Measurements from ENCODE around the gene MTA1.

DNA sequence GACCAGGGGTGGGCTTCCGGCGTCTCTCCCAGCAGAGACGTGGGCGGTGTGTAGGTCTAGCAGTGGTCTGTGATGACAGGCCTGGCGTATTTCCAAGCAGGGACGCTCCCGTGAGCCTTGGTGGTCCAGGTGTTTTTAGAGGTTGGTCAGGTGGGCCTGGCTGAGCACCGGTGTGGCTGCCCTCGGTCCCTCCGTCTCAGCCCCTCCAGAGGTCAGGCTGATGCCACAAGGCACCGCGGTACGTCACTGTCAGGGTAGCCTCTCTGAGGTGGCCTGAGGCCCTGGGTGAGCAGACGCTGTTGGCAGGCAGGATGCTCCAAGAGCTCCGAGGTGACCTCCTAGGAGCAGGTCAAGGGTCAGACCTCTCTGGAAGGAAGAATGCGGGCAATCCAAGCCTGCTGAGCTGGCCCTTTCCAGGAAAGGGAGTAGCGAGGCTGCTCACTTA is 13.6 kb downstream of the MTA1 start:
- TF ChIP-seq EGR1 (IDR thresholded peaks at IDR 0.05; ENCODE audit: low read depth in 2 of 2) (no peak), REST (IDR thresholded peaks at IDR 0.05) (no peak), SP1 (IDR thresholded peaks at IDR 0.05) (no peak), RXRA (IDR thresholded peaks at IDR 0.05) (peak in 1 of 2 donors; percentile 31), NR2F2 (IDR thresholded peaks at IDR 0.05) (no peak), RAD21 (IDR thresholded peaks at IDR 0.05) (no peak), FOXA1 (IDR thresholded peaks at IDR 0.05) (no peak), GABPA (IDR thresholded peaks at IDR 0.05 in 1 of 2, conservative IDR thresholded peaks at IDR 0.05 in 1 of 2) (no peak), JUND (IDR thresholded peaks at IDR 0.05) (no peak), TAF1 (conservative IDR thresholded peaks at IDR 0.05) (no peak)
- TF ChIP-seq, protein P1, sequence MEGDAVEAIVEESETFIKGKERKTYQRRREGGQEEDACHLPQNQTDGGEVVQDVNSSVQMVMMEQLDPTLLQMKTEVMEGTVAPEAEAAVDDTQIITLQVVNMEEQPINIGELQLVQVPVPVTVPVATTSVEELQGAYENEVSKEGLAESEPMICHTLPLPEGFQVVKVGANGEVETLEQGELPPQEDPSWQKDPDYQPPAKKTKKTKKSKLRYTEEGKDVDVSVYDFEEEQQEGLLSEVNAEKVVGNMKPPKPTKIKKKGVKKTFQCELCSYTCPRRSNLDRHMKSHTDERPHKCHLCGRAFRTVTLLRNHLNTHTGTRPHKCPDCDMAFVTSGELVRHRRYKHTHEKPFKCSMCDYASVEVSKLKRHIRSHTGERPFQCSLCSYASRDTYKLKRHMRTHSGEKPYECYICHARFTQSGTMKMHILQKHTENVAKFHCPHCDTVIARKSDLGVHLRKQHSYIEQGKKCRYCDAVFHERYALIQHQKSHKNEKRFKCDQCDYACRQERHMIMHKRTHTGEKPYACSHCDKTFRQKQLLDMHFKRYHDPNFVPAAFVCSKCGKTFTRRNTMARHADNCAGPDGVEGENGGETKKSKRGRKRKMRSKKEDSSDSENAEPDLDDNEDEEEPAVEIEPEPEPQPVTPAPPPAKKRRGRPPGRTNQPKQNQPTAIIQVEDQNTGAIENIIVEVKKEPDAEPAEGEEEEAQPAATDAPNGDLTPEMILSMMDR (IDR thresholded peaks at IDR 0.05; ENCODE audit: low read depth, low read length, missing input control) = no peak
- TF ChIP-seq, protein P2, sequence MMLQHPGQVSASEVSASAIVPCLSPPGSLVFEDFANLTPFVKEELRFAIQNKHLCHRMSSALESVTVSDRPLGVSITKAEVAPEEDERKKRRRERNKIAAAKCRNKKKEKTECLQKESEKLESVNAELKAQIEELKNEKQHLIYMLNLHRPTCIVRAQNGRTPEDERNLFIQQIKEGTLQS (IDR thresholded peaks at IDR 0.05) = no peak
